ENCODE data around the gene FBXO46. TPM values are rescaled to one million over a fixed set of nuclear protein-coding genes. Genes with fewer than 3 reads are reported as not detected.
A peak's percentile ranks its signal among the peaks of the same experiment; 100 is the strongest.

FBXO46 gene
- total and polyA plus RNA-seq, 2 of the 13 experiments (the other 11 are each of a cell fraction or from before 2014, with no cell fraction given): 6.2 to 6.4 TPM

DNA sequence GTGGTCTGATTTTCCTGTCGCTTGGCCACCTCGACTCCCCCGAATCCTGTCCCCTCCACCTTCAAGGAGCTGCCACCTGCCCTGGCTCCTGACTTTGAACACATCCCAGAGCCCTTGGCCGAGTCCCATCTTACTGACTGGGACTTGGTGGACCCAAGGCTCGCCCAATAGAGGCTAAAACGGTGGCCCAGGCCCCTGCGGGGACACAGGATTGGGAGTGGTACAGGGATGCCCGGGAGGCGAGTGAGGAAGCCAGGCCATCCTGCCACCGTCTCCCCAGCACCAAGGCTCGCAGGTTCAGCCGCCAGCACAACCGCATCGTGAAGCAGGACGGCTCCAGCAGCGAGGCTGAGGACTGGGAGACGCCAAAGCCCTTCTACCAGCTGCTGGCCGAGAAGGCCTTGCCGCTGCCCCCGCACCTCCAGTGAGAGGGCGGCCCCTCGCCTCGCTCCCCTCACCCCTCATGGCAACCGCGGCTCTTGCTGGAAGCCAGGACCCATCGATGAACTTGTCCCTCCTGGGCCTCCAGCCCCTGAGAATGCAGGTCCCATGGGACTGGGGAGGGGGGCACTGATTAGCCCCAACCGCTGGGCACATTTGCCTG lies 33.1 kb upstream of the FBXO46 start:
- FAIRE-seq (no peak), DNase-seq (ENCODE audit: low spot score) (no peak), ATAC-seq (no peak)
- intact Hi-C loops (cut with micrococcal nuclease; ENCODE audit: unreplicated experiment) (no loop called here), in situ Hi-C loops (cut with HindIII; ENCODE audit: extremely low pct_ligation_motif_present, low pct_unique_long_range_greater_than_20kb) (no loop called here)
- WGBS (ENCODE audit: low lambda C conversion rate): 82% methylated on average over 4 of the region's 27 CpGs
- no peaks in the 10 kb centered on the region for H3K9me3 ChIP-seq (ENCODE audit: low read length)
- H3K36me3 ChIP-seq (replicated peaks in 1 of 2; ENCODE audit: control insufficient read depth in 1 of 2, insufficient read depth in 2 of 2, low read length in 2 of 2): no peaks in the 10 kb centered on the region
- 0 out of 2 replicates have a peak, but pooled peaks cover 10% of the 10 kb centered on the region for H3K4me1 ChIP-seq (ENCODE audit: insufficient read depth, low read length)
- no peak overlapping the region for H3K4me2 ChIP-seq (ENCODE audit: low read depth, low read length)
- no TSS peak for BruUV-seq (replicated peaks)
- TF ChIP-seq KDM2A (CRISPR knock-in tag; IDR thresholded peaks at IDR 0.05; ENCODE audit: borderline replicate concordance, low read depth) (peak; percentile 17; the same call in 1 of the 2 replicates), PRPF4 (IDR thresholded peaks at IDR 0.05; ENCODE audit: low read depth, low read length, poor library complexity, severe bottlenecking) (no peak), AGO1 (IDR thresholded peaks at IDR 0.05; ENCODE audit: low read depth, low read length, poor library complexity, severe bottlenecking) (peak; percentile 92), ZSCAN25 (CRISPR knock-in tag; IDR thresholded peaks at IDR 0.05) (no peak)
- H3K27ac ChIP-seq (ENCODE audit: extremely low read length, insufficient read depth, low read length): no peak overlapping the region
- H3K79me2 ChIP-seq (ENCODE audit: insufficient read depth, low read length): peaks cover 3% of the 10 kb centered on the region
- no peak overlapping the region for H2AFZ ChIP-seq (ENCODE audit: low read length)
- POLR2A ChIA-PET: no interaction called here
- H3K27me3 ChIP-seq (ENCODE audit: control insufficient read depth in 1 of 2, insufficient read depth in 2 of 2, low read length in 2 of 2): peaks cover 12 to 26% of the 10 kb centered on the region in 2 experiments; a peak in 4 of 5 replicates
- CTCF ChIA-PET (ENCODE audit: low intra/inter-chr PET ratio, low total read pairs): no interaction called here
- H3K4me3 ChIP-seq (replicated peaks in 1 of 3; ENCODE audit: insufficient read depth in 1 of 3, low read depth in 2 of 3, low read length in 3 of 3): no peak overlapping the region
- no peaks in the 10 kb centered on the region for H4K20me1 ChIP-seq (ENCODE audit: insufficient read depth, low read length)
- no peak overlapping the region for H3K9ac ChIP-seq (ENCODE audit: insufficient read depth, low read depth, low read length)

DNA sequence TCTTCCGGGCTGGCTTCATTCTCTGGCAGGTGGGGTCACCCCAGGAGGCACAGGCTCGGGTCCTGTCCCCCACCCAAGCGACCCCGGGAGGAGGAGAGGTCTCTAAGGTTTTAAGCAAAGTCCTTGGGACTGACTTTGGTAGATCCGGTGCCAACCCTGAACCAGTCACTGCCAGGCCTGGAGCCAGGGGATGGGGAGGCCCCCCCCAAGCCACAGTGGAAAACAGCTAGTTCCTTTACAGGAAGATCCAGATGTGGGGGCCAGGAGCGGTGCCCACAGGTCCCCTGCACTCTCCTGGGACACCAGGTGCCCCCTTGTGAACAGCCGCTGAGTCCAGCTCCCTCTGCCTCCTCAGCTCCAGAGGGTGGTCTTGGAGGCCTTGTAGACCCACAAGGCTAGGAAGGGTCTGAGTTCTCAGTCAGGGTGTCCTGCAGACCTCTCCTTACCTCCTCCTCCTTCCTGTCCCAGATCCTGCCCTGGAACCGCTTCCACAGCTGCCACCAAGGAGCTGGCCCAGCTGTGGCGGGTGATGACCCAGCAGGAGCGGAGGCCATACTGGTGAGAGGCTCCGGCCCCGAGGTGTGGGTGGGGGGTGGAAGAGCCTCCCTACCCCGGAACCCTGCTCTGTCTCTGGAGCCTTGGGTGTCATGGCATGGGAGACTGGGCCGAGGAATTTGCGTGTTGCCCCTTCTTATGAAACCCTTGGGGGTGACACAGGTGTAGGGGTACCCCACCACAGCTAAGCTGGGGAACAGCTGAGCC lies 32.4 kb upstream of the FBXO46 start:
- DNase-seq (ENCODE audit: low spot score) (no peak), FAIRE-seq (no peak), ATAC-seq (no peak)
- 0% methylated on average over 1 of the region's 15 CpGs for WGBS (ENCODE audit: low lambda C conversion rate)
- H3K36me3 ChIP-seq (replicated peaks in 1 of 2; ENCODE audit: control insufficient read depth in 1 of 2, insufficient read depth in 2 of 2, low read length in 2 of 2): no peaks in the 10 kb centered on the region
- peaks cover 14% of the 10 kb centered on the region for H3K4me1 ChIP-seq (ENCODE audit: insufficient read depth, low read length)
- TF ChIP-seq FOXO1 (CRISPR knock-in tag; IDR thresholded peaks at IDR 0.05) (no peak), ELF3 (CRISPR knock-in tag; IDR thresholded peaks at IDR 0.05) (no peak), ZNF432 (CRISPR knock-in tag; IDR thresholded peaks at IDR 0.05; ENCODE audit: borderline replicate concordance) (no peak), FIP1L1 (IDR thresholded peaks at IDR 0.05; ENCODE audit: borderline replicate concordance, insufficient read depth, low read depth, low read length) (no peak)
- POLR2A ChIA-PET: no interaction called here
- H3K9me3 ChIP-seq (ENCODE audit: low read length): no peaks in the 10 kb centered on the region
- H3K4me2 ChIP-seq (ENCODE audit: low read depth, low read length): no peak overlapping the region
- no peak overlapping the region for H3K27ac ChIP-seq (ENCODE audit: extremely low read length, insufficient read depth, low read length)
- H3K4me3 ChIP-seq (replicated peaks in 1 of 3; ENCODE audit: insufficient read depth in 1 of 3, low read depth in 2 of 3, low read length in 3 of 3): no peak overlapping the region
- intact Hi-C loops (cut with micrococcal nuclease; ENCODE audit: unreplicated experiment): no loop called here
- H3K27me3 ChIP-seq (ENCODE audit: control insufficient read depth in 1 of 2, insufficient read depth in 2 of 2, low read length in 2 of 2): peaks cover 12 to 29% of the 10 kb centered on the region in 2 experiments; a peak in 4 of 5 replicates
- H3K9ac ChIP-seq (ENCODE audit: insufficient read depth, low read depth, low read length): no peak overlapping the region
- CTCF ChIA-PET (ENCODE audit: low intra/inter-chr PET ratio, low total read pairs): no interaction called here
- no peaks in the 10 kb centered on the region for H4K20me1 ChIP-seq (ENCODE audit: insufficient read depth, low read length)
- BruUV-seq (replicated peaks): no TSS peak
- no peak overlapping the region for H2AFZ ChIP-seq (ENCODE audit: low read length)
- H3K79me2 ChIP-seq (ENCODE audit: insufficient read depth, low read length): peaks cover 3% of the 10 kb centered on the region
- in situ Hi-C loops (cut with HindIII; ENCODE audit: extremely low pct_ligation_motif_present, low pct_unique_long_range_greater_than_20kb): no loop called here
